ENCODE measurements around the gene ZDHHC14.
"Not testable (repeated sequence)": the region's sequence is repeated elsewhere in the genome, so short reads cannot be mapped to it uniquely, and the experiment has no call there.

Gene ZDHHC14

GRCh38 chr6:157558049-157558448 is 177.1 kb downstream of the ZDHHC14 start:
- no peak for TF ChIP-seq POLR2A (IDR thresholded peaks at IDR 0.05; ENCODE audit: extremely low read depth, insufficient read length)
- no peak overlapping the region for H3K4me3 ChIP-seq (ENCODE audit: low read depth, low read length)
- DNase-seq (ENCODE audit: low read depth): no peak

- TF ChIP-seq POLR2A (IDR thresholded peaks at IDR 0.05; ENCODE audit: extremely low read depth, insufficient read length) (no peak), MYC (IDR thresholded peaks at IDR 0.05; ENCODE audit: low read depth, low read length) (no peak), CTCF (IDR thresholded peaks at IDR 0.05; ENCODE audit: low read depth, low read length) (no peak)
- TF ChIP-seq, protein P1, sequence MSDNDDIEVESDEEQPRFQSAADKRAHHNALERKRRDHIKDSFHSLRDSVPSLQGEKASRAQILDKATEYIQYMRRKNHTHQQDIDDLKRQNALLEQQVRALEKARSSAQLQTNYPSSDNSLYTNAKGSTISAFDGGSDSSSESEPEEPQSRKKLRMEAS (IDR thresholded peaks at IDR 0.05; ENCODE audit: low read depth, low read length): no peak
- no peak for DNase-seq (ENCODE audit: low read depth)
- no peak overlapping the region for H3K4me3 ChIP-seq (ENCODE audit: low read depth, low read length)
Observed at GRCh38 chr6:157558487-157559200, 177.7 kb downstream of the ZDHHC14 start.

DNA sequence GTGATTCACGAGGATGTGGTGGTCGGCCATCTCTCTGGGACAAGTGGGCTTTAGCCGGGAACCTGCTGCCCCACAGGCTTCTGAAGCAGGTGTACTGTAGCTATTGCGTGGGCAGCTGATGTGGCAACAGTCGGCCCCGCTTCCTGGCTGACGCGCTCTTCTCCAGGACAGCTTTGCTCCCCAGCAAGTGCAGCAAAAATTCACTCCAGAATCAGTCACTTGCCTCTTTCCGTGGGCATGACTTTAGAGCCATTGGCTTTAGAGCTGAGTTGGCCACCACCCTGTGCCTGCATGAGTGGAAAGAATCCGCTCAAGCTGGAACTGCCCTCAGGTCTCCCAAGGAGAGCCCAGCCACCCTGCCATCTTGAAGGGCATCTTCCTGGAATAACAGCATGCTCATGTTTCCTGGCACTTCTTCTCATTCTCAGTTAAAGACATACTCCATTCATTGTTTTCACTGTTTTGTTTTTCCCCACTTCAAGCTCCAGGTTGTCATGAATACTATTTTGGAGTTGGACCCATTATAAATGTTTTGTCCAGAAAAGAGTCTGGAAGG is 178.3 kb downstream of the ZDHHC14 start:
- DNase-seq (ENCODE audit: low read depth): no peak
- no peak overlapping the region for H3K4me3 ChIP-seq (ENCODE audit: low read depth, low read length)
- no peak for TF ChIP-seq MYC (IDR thresholded peaks at IDR 0.05; ENCODE audit: low read depth, low read length)
- TF ChIP-seq POLR2A (IDR thresholded peaks at IDR 0.05; ENCODE audit: extremely low read depth, insufficient read length): no peak
- TF ChIP-seq CTCF (IDR thresholded peaks at IDR 0.05; ENCODE audit: low read depth, low read length): no peak
- TF ChIP-seq, protein P1 (IDR thresholded peaks at IDR 0.05; ENCODE audit: low read depth, low read length): no peak

GRCh38 chr6:157560063-157560462 is 179.1 kb downstream of the ZDHHC14 start:
- DNase-seq (ENCODE audit: low read depth); H3K4me3 ChIP-seq (ENCODE audit: low read depth, low read length): not testable (repeated sequence)

DNA sequence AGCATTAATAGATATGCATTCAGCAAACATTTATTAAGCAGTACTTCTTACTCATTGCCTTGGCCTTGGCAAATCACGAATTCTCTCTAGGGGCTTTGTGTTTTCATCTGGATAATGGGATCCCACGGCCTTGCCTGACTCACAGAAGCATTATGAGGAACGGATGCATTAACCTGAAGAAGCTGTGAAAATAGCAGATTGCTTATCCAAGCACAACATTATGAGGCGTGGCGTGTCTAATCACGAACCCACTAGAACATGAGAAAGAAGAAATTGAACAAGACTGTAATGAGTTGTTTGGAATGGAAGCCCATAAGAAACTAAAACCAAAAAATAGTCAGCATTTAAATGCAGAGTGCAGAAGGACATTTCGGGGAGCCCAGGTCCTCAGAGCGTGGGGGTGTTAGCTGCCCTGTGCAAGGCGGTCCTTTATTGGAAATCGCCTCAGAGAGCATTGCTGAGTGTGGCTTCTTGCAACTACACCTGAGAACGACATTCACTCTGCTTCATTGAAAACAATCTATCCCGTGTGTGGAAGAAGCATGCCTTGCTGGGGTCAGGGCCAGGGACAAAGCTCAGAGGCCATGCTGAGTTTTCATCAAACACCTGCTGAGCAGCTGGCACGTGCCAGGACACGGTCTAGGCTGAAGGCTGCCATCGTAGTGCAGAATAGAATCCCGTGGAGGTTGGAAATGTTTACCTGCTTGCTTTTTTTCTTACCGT is 179.9 kb downstream of the ZDHHC14 start:
- no peak for DNase-seq (ENCODE audit: low read depth)
- TF ChIP-seq POLR2A (IDR thresholded peaks at IDR 0.05; ENCODE audit: extremely low read depth, insufficient read length): no peak
- TF ChIP-seq, protein P1 (IDR thresholded peaks at IDR 0.05; ENCODE audit: low read depth, low read length): no peak
- TF ChIP-seq MYC (IDR thresholded peaks at IDR 0.05; ENCODE audit: low read depth, low read length): no peak
- no peak for TF ChIP-seq CTCF (IDR thresholded peaks at IDR 0.05; ENCODE audit: low read depth, low read length)
- H3K4me3 ChIP-seq (ENCODE audit: low read depth, low read length): no peak overlapping the region

- no peak overlapping the region for H3K4me3 ChIP-seq (ENCODE audit: low read depth, low read length)
- DNase-seq (ENCODE audit: low read depth): no peak
- TF ChIP-seq, protein P1 (IDR thresholded peaks at IDR 0.05; ENCODE audit: low read depth, low read length): no peak
- no peak for TF ChIP-seq POLR2A (IDR thresholded peaks at IDR 0.05; ENCODE audit: extremely low read depth, insufficient read length)
- TF ChIP-seq CTCF (IDR thresholded peaks at IDR 0.05; ENCODE audit: low read depth, low read length): no peak
- no peak for TF ChIP-seq MYC (IDR thresholded peaks at IDR 0.05; ENCODE audit: low read depth, low read length)
Observed at GRCh38 chr6:157561414-157561790, 180.4 kb downstream of the ZDHHC14 start.

All from NB4 (cell line).